Subcutaneous adipose tissue (tissue), 4 donors: Measurements from ENCODE around the gene KLHL3. TPM values are rescaled to one million over a fixed set of nuclear protein-coding genes. Genes with fewer than 3 reads are reported as not detected.

ENCODE experiments used
- total RNA-seq, 4 donors: library from RNA; depleted of rRNA; stranded (reverse); fragments of >200 nt; gene quantifications; one replicate each; pipeline ENCODE4 v1.1.0, GENCODE V29; 2016
- TF ChIP-seq, protein P1 (sequence below): fragments of 450-650 bp; IDR thresholded peaks from one replicate; pipeline ENCODE4 v1.5.1; 2016; ENCODE audit warnings: low read depth, mild to moderate bottlenecking, control low read depth, antibody characterized with exemption, moderate library complexity

Gene KLHL3
- total RNA-seq, 4 donors from 2014 or later, result 3.1 to 18.5 (median 7.2) TPM

DNA sequence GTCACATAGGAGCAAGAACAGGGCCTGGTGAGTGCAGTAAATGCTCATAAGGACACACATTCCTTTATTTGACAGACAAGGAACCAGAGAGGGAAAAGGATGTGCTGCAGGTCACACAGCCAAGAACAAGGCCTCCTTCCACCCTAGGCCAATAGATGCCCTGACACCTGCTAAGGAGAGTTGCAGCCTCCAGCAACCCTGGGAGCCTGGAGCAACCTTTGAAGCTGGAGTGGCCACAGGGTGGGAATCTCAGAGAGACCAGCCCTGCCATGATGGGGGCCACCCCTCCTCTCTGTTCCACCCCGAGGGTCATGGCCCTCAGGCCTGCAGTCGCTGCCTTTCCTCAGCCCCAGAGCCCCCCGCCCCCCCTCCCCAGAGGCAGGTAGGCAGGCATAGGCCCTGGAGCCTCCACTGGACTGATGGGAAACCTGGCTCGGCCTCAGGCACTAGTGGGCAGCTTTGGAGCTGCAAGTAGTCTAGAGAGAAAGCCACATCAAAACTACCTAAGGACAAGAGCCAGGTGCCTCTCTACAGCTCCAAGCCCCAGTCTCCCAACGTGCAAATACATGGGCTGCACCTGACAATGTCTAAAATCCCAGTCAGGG is 120.6 kb downstream of the KLHL3 start:
- TF ChIP-seq, protein P1, sequence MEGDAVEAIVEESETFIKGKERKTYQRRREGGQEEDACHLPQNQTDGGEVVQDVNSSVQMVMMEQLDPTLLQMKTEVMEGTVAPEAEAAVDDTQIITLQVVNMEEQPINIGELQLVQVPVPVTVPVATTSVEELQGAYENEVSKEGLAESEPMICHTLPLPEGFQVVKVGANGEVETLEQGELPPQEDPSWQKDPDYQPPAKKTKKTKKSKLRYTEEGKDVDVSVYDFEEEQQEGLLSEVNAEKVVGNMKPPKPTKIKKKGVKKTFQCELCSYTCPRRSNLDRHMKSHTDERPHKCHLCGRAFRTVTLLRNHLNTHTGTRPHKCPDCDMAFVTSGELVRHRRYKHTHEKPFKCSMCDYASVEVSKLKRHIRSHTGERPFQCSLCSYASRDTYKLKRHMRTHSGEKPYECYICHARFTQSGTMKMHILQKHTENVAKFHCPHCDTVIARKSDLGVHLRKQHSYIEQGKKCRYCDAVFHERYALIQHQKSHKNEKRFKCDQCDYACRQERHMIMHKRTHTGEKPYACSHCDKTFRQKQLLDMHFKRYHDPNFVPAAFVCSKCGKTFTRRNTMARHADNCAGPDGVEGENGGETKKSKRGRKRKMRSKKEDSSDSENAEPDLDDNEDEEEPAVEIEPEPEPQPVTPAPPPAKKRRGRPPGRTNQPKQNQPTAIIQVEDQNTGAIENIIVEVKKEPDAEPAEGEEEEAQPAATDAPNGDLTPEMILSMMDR, result no peak

DNA sequence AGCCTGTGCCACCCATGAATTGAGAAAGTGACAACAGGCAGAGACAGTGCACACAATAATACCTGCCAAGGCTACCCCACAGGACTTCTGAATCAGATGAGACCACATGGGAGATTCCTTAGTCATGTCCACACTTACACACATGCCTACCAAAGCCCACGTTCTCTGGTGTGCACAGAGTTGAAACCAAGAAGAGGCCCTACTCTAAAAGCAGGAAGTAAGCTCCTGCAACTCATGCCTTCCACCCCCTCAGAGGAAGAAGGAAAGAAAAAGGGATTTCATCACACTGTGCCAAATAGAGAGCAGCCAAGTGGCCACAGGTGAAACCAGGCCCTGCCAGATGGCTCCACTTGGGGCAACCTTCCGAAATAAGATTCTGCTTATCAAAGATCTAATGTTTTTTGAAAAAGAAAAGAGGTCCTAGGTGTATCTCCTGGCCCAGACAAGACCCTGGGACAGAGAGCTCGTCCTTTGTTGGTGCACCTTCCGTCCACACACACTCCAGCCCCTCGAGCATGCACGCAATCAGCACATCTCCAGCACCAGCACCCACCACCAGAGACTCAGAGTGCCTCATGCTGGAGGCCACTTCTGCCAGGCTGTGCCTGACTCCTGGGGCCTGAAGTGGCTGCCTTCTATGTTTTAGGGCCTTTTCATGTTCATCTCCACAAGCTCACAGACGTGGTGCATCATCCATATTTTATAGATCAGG is 122.2 kb downstream of the KLHL3 start:
- TF ChIP-seq, protein P1, result no peak

DNA sequence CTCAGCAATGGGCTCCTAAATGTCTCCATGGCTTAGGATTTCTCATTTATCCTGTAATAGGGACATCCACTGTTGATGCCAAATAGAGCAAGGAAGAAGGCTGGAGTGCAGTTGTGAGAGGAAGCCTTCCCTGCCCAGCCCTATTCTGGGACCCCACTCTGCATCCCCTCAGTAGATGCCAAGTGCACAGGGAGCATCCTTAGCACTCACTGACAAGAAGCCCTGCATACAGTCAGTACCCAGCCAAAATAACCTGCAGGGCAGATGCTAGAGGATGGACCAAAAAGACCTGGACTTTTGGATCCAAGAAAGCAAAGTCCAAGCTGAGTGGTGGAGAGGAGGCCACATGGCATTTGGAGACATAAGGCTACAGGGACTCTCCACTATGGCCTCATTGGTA is 123.3 kb downstream of the KLHL3 start:
- TF ChIP-seq, protein P1, result no peak

DNA sequence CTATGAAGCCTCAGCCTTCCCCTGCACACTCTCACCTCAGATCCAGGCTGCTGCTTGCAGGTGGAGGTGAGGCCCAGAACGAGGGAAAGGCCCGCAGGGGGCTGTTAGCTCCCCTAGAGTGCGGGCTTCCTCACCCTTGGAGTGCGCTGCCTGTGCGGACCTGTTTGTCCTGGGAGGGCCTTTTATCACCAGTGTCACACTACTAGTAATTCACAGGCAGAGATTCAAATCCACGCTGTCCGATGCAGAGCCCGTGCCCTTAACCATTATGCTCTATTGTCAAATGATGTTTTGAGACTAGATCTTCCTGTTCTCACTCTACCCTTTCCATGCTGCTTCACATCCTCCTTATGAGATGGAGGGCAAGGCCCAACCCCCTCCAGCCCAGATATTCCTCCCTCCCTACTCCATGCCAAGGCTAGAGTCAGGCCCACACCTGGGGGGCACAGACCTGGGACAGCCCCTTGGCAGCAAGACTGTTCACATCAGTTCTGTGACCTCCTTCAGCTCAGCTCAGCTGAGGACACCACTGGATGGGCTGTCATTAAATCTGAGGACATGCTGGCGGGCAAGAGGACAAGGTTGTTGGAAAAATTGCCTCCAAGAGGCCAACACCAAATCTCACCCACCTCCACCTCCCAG is 124.0 kb downstream of the KLHL3 start:
- TF ChIP-seq, protein P1, result no peak

DNA sequence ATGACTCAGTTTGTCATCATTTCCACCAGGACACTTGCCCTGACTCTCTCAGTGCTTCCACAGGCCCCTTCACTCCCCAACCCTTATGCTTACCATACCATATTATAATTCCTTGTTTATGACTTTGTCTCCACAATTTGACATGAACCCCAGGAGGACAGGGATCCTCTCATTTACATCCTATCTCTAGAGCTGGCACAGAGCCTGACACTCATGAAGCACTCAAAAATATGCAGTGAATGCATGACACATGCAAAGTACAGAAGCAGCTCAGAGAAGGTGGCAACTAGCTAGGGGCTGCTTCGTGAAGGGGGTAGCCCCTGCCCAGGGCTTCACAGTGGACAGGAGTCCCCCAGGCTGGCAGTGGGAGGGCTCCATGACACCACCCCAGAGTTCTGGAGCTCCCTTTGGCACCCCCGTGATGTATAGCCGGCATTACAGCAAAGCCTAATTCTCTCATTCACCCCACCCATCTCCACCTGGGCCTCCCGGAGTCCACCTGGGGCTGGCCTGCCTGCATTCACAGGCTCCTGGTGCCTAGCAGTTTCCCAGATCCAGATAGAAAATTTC is 124.8 kb downstream of the KLHL3 start:
- TF ChIP-seq, protein P1, result no peak

DNA sequence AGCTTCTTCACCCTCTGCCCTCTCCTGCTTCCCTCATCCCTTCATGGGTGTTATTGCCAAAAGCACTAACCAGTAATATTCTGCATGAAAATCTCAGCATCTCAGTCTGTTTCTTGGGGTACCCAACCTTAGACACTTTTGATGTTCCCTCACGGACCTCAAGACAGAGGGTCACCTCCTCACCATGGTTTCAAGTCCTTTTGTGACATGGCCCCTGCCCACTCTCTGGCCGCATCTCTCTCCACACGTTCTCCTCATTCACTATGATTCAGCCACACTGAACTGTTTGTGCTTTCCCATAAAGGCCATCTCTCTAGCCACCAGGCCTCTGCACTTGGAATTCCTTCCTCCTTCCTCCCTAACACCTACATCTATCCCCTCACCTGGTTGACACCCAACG is 125.3 kb downstream of the KLHL3 start:
- TF ChIP-seq, protein P1, result no peak

DNA sequence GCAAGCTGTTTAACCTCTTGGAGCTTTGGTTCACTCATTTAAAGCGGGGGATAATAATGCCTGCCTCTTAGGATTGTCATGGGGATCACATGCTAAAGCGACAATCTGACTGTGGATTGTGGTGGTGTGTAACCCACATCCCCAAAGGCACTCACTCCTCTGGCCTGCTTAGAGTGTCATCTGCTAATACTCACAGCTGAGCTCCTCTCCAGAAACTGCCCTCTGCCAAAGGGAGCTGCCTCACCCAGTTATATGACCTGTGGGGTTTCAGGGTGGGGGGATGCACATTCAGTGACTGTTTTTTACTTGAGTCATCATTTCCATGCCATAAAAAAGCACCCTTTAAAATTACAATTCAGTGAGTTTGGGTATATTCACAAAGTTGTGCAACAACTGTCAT is 126.8 kb downstream of the KLHL3 start:
- TF ChIP-seq, protein P1, result no peak
